Measurements from ENCODE around the gene THRSP. TPM values are rescaled to one million over a fixed set of nuclear protein-coding genes. Genes with fewer than 3 reads are reported as not detected.
A peak's percentile ranks its signal among the peaks of the same experiment; 100 is the strongest.
"Not testable (repeated sequence)": the region's sequence is repeated elsewhere in the genome, so short reads cannot be mapped to it uniquely, and the experiment has no call there.

The THRSP gene
- total RNA-seq, 1 experiment from 2014 or later = not detected

GRCh38 chr11:78070621-78071020 lies 7.0 kb downstream of the THRSP start:
- Histone ChIP-seq H3K27me3 (no peaks in the 10 kb centered on the region), H3K4me1 (no peaks in the 10 kb centered on the region), H3K36me3 (peaks cover 36% of the 10 kb centered on the region), H3K27ac (no peak overlapping the region), H3K4me3 (no peak overlapping the region), H3K9me3 (replicated peaks) (no peaks in the 10 kb centered on the region)
- DNase-seq = no peak

GRCh38 chr11:78071717-78072116 lies 8.1 kb downstream of the THRSP start:
- peaks cover 44% of the 10 kb centered on the region for H3K36me3 ChIP-seq
- H3K4me3 ChIP-seq = no peak overlapping the region
- no peaks in the 10 kb centered on the region for H3K9me3 ChIP-seq (replicated peaks)
- no peaks in the 10 kb centered on the region for H3K4me1 ChIP-seq
- H3K27ac ChIP-seq = no peak overlapping the region
- H3K27me3 ChIP-seq = no peaks in the 10 kb centered on the region
- no peak for DNase-seq

- Histone ChIP-seq H3K9me3 (replicated peaks) (no peaks in the 10 kb centered on the region), H3K4me3 (no peak overlapping the region), H3K27me3 (no peaks in the 10 kb centered on the region), H3K36me3 (peaks cover 48% of the 10 kb centered on the region), H3K4me1 (no peaks in the 10 kb centered on the region), H3K27ac (no peak overlapping the region)
- no peak for DNase-seq
Observed at GRCh38 chr11:78072455-78072854, 8.8 kb downstream of the THRSP start.

- peaks cover 36% of the 10 kb centered on the region for H3K36me3 ChIP-seq
- DNase-seq = peak in 1 of 2 experiments; percentile 23
- no peak overlapping the region for H3K4me3 ChIP-seq
- no peaks in the 10 kb centered on the region for H3K27me3 ChIP-seq
- no peaks in the 10 kb centered on the region for H3K4me1 ChIP-seq
- no peak overlapping the region for H3K27ac ChIP-seq
- H3K9me3 ChIP-seq (replicated peaks) = no peaks in the 10 kb centered on the region
Observed at GRCh38 chr11:78074756-78075155, 11.1 kb downstream of the THRSP start.

GRCh38 chr11:78076733-78077403 lies 13.2 kb downstream of the THRSP start:
- H3K4me1 ChIP-seq = no peaks in the 10 kb centered on the region
- no peak overlapping the region for H3K4me3 ChIP-seq
- H3K36me3 ChIP-seq = peaks cover 23% of the 10 kb centered on the region
- DNase-seq = no peak
- no peaks in the 10 kb centered on the region for H3K27me3 ChIP-seq
- H3K27ac ChIP-seq = no peak overlapping the region
- no peaks in the 10 kb centered on the region for H3K9me3 ChIP-seq (replicated peaks)

GRCh38 chr11:78077592-78077991 lies 13.9 kb downstream of the THRSP start:
- peaks cover 20% of the 10 kb centered on the region for H3K36me3 ChIP-seq
- not testable (repeated sequence) for H3K4me3 ChIP-seq; H3K27ac ChIP-seq; DNase-seq; H3K27me3 ChIP-seq; H3K4me1 ChIP-seq; H3K9me3 ChIP-seq (replicated peaks)

GRCh38 chr11:78078218-78079167 lies 14.8 kb downstream of the THRSP start:
- Histone ChIP-seq H3K27me3 (no peaks in the 10 kb centered on the region), H3K4me3 (peak overlapping the region; percentile 81), H3K9me3 (replicated peaks) (no peaks in the 10 kb centered on the region), H3K36me3 (peaks cover 19% of the 10 kb centered on the region; the same call in 1 of the 2 replicates), H3K4me1 (no peaks in the 10 kb centered on the region), H3K27ac (no peak overlapping the region; the same call in 1 of the 2 replicates)
- DNase-seq = no peak

- Histone ChIP-seq H3K4me3 (peak within 1 kb of the TSS; percentile 81), H3K27me3 (no peaks in the 10 kb centered on the region), H3K9me3 (replicated peaks) (no peaks in the 10 kb centered on the region), H3K27ac (peak within 1 kb of the TSS; percentile 63), H3K4me1 (no peaks in the 10 kb centered on the region), H3K36me3 (peaks cover 19% of the 10 kb centered on the region; the same call in 1 of the 2 replicates)
- peak; percentile 82 to 86 for DNase-seq
Observed at GRCh38 chr11:78079232-78080083, 15.8 kb downstream of the THRSP start, which contains the start of gene NDUFC2. Gene NDUFC2 (minus strand): TSS chr11:78079862. CDS start chr11:78079744, 118 bp downstream.

GRCh38 chr11:78080084-78080817 lies 16.6 kb downstream of the THRSP start:
- H3K27ac ChIP-seq = peak overlapping the region; percentile 63
- H3K4me1 ChIP-seq = no peaks in the 10 kb centered on the region
- no peaks in the 10 kb centered on the region for H3K27me3 ChIP-seq
- H3K9me3 ChIP-seq (replicated peaks) = no peaks in the 10 kb centered on the region
- H3K36me3 ChIP-seq = peaks cover 19% of the 10 kb centered on the region; the same call in 1 of the 2 replicates
- peak overlapping the region; percentile 81 for H3K4me3 ChIP-seq
- no peak for DNase-seq

GRCh38 chr11:78080818-78081495 lies 17.3 kb downstream of the THRSP start:
- no peak overlapping the region for H3K27ac ChIP-seq
- DNase-seq = no peak
- no peaks in the 10 kb centered on the region for H3K9me3 ChIP-seq (replicated peaks)
- H3K36me3 ChIP-seq = peaks cover 14% of the 10 kb centered on the region; the same call in 1 of the 2 replicates
- H3K4me1 ChIP-seq = no peaks in the 10 kb centered on the region
- no peak overlapping the region for H3K4me3 ChIP-seq
- H3K27me3 ChIP-seq = no peaks in the 10 kb centered on the region

GRCh38 chr11:78081583-78081982 lies 17.9 kb downstream of the THRSP start:
- Histone ChIP-seq H3K27me3 (no peaks in the 10 kb centered on the region), H3K4me1 (no peaks in the 10 kb centered on the region), H3K9me3 (replicated peaks) (no peaks in the 10 kb centered on the region), H3K27ac (no peak overlapping the region), H3K36me3 (0 out of 2 replicates have a peak, but pooled peaks cover 11% of the 10 kb centered on the region), H3K4me3 (no peak overlapping the region)
- no peak for DNase-seq

- Histone ChIP-seq H3K4me1 (no peaks in the 10 kb centered on the region), H3K4me3 (no peak overlapping the region), H3K27ac (no peak overlapping the region), H3K36me3 (0 out of 2 replicates have a peak, but pooled peaks cover 9% of the 10 kb centered on the region), H3K27me3 (no peaks in the 10 kb centered on the region), H3K9me3 (replicated peaks) (no peaks in the 10 kb centered on the region)
- no peak for DNase-seq
Observed at GRCh38 chr11:78082146-78082545, 18.5 kb downstream of the THRSP start.

- DNase-seq = no peak
- no peak overlapping the region for H3K4me3 ChIP-seq
Observed at GRCh38 chr11:78083021-78083420, 19.4 kb downstream of the THRSP start.

More at GRCh38 chr11:78083021-78083420, 19.4 kb downstream of the THRSP start:
- H3K9me3 ChIP-seq (replicated peaks) = no peaks in the 10 kb centered on the region
- no peaks in the 10 kb centered on the region for H3K4me1 ChIP-seq
- no peaks in the 10 kb centered on the region for H3K27me3 ChIP-seq
- no peak overlapping the region for H3K27ac ChIP-seq
- H3K36me3 ChIP-seq = no peaks in the 10 kb centered on the region

All from SJCRH30 (cell line).